Measurements from ENCODE around the gene OR2H2.

The OR2H2 gene

GRCh38 chr6:29608131-29608530 is 23.2 kb downstream of the OR2H2 start:
- TF ChIP-seq CTCF (conservative IDR thresholded peaks at IDR 0.05) = no peak
- TF ChIP-seq ZFX (IDR thresholded peaks at IDR 0.05) = no peak
- no peak overlapping the region for H3K27ac ChIP-seq

GRCh38 chr6:29610540-29610939 is 25.6 kb downstream of the OR2H2 start:
- no peak overlapping the region for H3K27ac ChIP-seq
- TF ChIP-seq ZFX (IDR thresholded peaks at IDR 0.05) (no peak), CTCF (conservative IDR thresholded peaks at IDR 0.05) (no peak)

- TF ChIP-seq ZFX (IDR thresholded peaks at IDR 0.05) (no peak), CTCF (conservative IDR thresholded peaks at IDR 0.05) (no peak)
- H3K27ac ChIP-seq = no peak overlapping the region
These were observed 26.5 kb downstream of the OR2H2 start for GRCh38 chr6:29611426-29611825.

GRCh38 chr6:29617782-29618554 is 33.0 kb downstream of the OR2H2 start:
- TF ChIP-seq ZFX (IDR thresholded peaks at IDR 0.05) (no peak), CTCF (conservative IDR thresholded peaks at IDR 0.05) (no peak; the same call in 1 of the 2 replicates)
- no peak overlapping the region for H3K27ac ChIP-seq

GRCh38 chr6:29619578-29620160 is 34.7 kb downstream of the OR2H2 start:
- no peak for TF ChIP-seq ZFX (IDR thresholded peaks at IDR 0.05)
- no peak for TF ChIP-seq CTCF (conservative IDR thresholded peaks at IDR 0.05)
- H3K27ac ChIP-seq = no peak overlapping the region

- TF ChIP-seq ZFX (IDR thresholded peaks at IDR 0.05) (no peak), CTCF (conservative IDR thresholded peaks at IDR 0.05) (no peak)
- H3K27ac ChIP-seq = no peak overlapping the region
These were observed 35.7 kb downstream of the OR2H2 start for GRCh38 chr6:29620630-29621029.

GRCh38 chr6:29624520-29624961 is 39.6 kb downstream of the OR2H2 start:
- no peak overlapping the region for H3K27ac ChIP-seq
- TF ChIP-seq CTCF (conservative IDR thresholded peaks at IDR 0.05) = no peak
- TF ChIP-seq ZFX (IDR thresholded peaks at IDR 0.05) = no peak

All from C4-2B (cell line).